Measurements from ENCODE around the gene PHF19. TPM values are rescaled to one million over a fixed set of nuclear protein-coding genes. Genes with fewer than 3 reads are reported as not detected.

The PHF19 gene
- total RNA-seq, 1 donor from 2014 or later: 18.9 TPM

DNA sequence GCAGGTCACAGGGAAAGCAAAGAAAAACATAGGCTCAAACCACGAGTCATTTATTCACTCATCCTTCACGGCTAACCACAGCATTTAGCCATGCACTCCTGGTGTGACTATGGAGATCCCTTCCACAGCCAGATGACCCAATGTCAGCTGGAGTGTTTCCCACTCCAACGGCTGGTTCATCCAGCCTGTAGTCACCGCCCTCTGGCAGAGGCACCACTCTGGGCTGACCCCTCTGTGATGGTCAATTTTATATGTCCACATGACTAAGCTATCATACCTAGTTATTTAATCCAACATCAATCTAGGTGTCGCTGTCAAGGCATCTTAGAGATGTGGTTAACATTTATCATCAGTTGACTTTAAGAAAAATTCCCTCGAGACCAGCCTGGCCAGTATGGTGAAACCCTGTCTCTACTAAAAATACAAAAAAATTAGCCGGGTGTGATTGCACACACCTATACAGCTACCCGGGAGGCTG lies 9.5 kb upstream of the PHF19 start:
- H3K27ac Mint-ChIP-seq (ENCODE audit: unreplicated experiment): no peak overlapping the region
- no peak overlapping the region for H3K4me3 Mint-ChIP-seq (ENCODE audit: unreplicated experiment)
- DNase-seq: no peak
- H3K27me3 Mint-ChIP-seq (ENCODE audit: unreplicated experiment): no peaks in the 10 kb centered on the region
- H3K9me3 Mint-ChIP-seq (ENCODE audit: unreplicated experiment): peaks cover 2% of the 10 kb centered on the region
- no peak for TF ChIP-seq CTCF (IDR thresholded peaks at IDR 0.05; ENCODE audit: partially characterized antibody, unreplicated experiment)
- no peaks in the 10 kb centered on the region for H3K36me3 Mint-ChIP-seq (ENCODE audit: unreplicated experiment)
- no peaks in the 10 kb centered on the region for H3K4me1 Mint-ChIP-seq (ENCODE audit: low read depth, unreplicated experiment)

DNA sequence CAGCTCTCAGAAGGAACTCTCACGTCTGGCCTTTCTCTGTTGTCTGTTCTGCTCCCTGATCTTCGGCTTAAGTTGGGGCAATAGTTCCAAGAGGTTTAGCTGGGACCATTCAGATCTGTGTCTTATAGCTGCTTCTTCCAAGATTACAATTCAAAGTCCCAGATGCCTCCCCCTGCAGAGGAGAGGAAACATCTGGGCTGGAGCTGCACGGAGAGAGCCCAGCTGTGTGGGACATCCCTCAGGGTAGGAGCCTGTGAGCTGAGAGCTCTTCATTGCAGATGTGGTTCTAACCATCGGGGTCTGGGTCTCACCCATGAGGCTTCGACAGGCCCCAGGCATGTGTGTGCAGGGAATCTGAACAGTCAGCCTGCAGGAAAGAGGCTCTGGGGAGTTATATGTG lies 9.0 kb upstream of the PHF19 start:
- Mint-ChIP-seq H3K4me1 (ENCODE audit: low read depth, unreplicated experiment) (no peaks in the 10 kb centered on the region), H3K27me3 (ENCODE audit: unreplicated experiment) (no peaks in the 10 kb centered on the region), H3K4me3 (ENCODE audit: unreplicated experiment) (no peak overlapping the region), H3K27ac (ENCODE audit: unreplicated experiment) (no peak overlapping the region), H3K36me3 (ENCODE audit: unreplicated experiment) (no peaks in the 10 kb centered on the region), H3K9me3 (ENCODE audit: unreplicated experiment) (peaks cover 2% of the 10 kb centered on the region)
- DNase-seq: no peak
- TF ChIP-seq CTCF (IDR thresholded peaks at IDR 0.05; ENCODE audit: partially characterized antibody, unreplicated experiment): no peak

DNA sequence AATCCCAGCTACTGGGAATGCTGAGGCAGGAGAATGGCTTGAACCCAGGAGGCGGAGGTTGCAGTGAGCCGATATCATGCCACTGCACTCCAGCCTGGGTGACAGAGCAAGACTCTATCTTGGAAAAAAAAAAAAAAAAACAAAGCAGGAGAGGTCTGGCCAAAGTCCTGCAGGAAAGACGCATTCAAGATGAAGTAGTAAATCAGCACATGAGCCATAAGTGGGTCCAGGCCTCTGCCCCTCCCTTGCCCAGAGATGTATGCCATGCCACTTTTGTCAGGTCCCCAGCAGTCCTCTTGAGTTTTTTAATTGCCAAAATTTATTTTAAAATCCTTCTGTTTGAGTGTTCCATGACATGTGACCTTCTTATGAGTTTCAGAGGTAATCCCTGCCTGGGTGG lies 8.5 kb upstream of the PHF19 start:
- DNase-seq: no peak
- Mint-ChIP-seq H3K27me3 (ENCODE audit: unreplicated experiment) (no peaks in the 10 kb centered on the region), H3K9me3 (ENCODE audit: unreplicated experiment) (peaks cover 3% of the 10 kb centered on the region), H3K4me3 (ENCODE audit: unreplicated experiment) (no peak overlapping the region), H3K27ac (ENCODE audit: unreplicated experiment) (no peak overlapping the region), H3K36me3 (ENCODE audit: unreplicated experiment) (no peaks in the 10 kb centered on the region), H3K4me1 (ENCODE audit: low read depth, unreplicated experiment) (no peaks in the 10 kb centered on the region)
- no peak for TF ChIP-seq CTCF (IDR thresholded peaks at IDR 0.05; ENCODE audit: partially characterized antibody, unreplicated experiment)

DNA sequence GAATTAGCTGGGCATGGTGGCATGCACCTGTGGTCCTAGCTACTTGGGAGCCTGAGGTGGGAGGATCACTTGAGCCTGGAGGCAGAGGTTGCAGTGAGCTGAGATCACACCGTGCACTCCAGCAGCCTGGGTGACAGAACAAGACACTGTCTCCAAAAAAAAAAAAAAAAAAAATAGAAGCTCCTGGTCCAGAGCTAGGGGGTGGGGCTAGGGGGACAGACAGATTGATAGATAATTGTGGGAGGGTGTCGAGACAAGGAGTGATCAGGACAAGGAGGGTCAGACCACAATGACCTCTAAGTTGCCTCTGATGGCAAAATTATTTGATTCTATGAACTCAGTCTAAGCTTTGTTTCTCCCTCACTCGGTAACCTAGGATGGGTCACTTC lies 6.6 kb upstream of the PHF19 start:
- H3K36me3 Mint-ChIP-seq (ENCODE audit: unreplicated experiment): no peaks in the 10 kb centered on the region
- no peak overlapping the region for H3K4me3 Mint-ChIP-seq (ENCODE audit: unreplicated experiment)
- no peak overlapping the region for H3K27ac Mint-ChIP-seq (ENCODE audit: unreplicated experiment)
- DNase-seq: no peak
- peaks cover 2% of the 10 kb centered on the region for H3K9me3 Mint-ChIP-seq (ENCODE audit: unreplicated experiment)
- peaks cover 2% of the 10 kb centered on the region for H3K4me1 Mint-ChIP-seq (ENCODE audit: low read depth, unreplicated experiment)
- TF ChIP-seq CTCF (IDR thresholded peaks at IDR 0.05; ENCODE audit: partially characterized antibody, unreplicated experiment): no peak
- H3K27me3 Mint-ChIP-seq (ENCODE audit: unreplicated experiment): peaks cover 2% of the 10 kb centered on the region

DNA sequence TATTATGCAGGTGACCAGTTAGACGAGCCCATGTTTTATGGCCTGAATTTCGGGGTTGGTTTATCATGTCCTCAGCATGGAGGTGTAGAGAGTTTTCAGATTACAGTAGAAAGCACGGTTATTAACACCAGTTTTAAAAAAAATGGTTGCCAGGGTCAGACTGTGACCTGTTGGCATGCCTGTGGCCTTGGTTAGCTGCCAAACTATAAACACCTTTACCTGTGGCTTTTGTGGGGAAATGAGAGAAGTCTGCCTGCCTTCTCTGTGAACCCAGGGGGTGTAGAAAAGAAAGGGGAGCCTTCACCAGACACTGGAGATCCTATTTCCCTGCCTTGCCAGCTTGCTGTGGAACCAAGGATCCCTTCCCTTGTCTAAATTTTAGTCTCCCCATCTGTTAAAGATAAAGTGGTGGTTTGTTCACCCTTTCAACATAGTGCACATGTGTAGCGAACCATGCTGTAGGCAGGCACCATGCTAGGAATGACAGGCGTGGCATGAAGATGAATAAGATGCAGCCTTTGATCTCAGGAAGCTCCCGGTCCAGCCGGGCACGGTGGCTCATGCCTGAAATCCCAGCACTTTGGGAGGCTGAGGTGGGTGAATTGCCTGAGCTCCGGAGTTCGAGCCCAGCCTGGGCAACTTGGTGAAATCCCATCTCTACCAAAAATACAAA lies 6.1 kb upstream of the PHF19 start:
- Mint-ChIP-seq H3K27me3 (ENCODE audit: unreplicated experiment) (peaks cover 2% of the 10 kb centered on the region), H3K9me3 (ENCODE audit: unreplicated experiment) (peaks cover 5% of the 10 kb centered on the region), H3K36me3 (ENCODE audit: unreplicated experiment) (no peaks in the 10 kb centered on the region), H3K4me3 (ENCODE audit: unreplicated experiment) (no peak overlapping the region), H3K27ac (ENCODE audit: unreplicated experiment) (no peak overlapping the region), H3K4me1 (ENCODE audit: low read depth, unreplicated experiment) (peaks cover 6% of the 10 kb centered on the region)
- TF ChIP-seq CTCF (IDR thresholded peaks at IDR 0.05; ENCODE audit: partially characterized antibody, unreplicated experiment): no peak
- DNase-seq: no peak
